Amniotic epithelial cell (primary cell): ENCODE results near the gene ZNF414.

Experiments
- DNase-seq: peaks from one replicate; pipeline ENCODE4 v3.0.0-alpha.2; 2010; ENCODE audit warnings: low read depth

ZNF414 gene

DNA sequence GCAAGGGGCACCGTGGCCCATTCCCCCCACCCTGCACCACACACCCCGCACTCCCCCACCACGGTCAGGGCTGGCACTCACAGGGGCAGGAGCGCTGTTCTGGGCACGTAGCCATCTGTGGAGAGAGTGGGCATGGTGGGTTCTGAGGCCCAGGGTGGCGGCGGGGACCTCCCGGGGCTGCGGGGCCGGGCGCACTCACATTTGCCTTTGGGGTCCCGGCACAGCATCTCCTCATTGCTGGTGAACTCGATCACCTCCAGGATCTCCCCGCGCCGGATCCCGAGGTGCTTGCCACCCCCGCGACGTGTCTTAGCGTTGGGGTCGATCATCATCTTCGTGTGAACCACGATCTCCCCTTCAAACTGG is 23.6 kb downstream of the ZNF414 start:
- DNase-seq = no peak

DNA sequence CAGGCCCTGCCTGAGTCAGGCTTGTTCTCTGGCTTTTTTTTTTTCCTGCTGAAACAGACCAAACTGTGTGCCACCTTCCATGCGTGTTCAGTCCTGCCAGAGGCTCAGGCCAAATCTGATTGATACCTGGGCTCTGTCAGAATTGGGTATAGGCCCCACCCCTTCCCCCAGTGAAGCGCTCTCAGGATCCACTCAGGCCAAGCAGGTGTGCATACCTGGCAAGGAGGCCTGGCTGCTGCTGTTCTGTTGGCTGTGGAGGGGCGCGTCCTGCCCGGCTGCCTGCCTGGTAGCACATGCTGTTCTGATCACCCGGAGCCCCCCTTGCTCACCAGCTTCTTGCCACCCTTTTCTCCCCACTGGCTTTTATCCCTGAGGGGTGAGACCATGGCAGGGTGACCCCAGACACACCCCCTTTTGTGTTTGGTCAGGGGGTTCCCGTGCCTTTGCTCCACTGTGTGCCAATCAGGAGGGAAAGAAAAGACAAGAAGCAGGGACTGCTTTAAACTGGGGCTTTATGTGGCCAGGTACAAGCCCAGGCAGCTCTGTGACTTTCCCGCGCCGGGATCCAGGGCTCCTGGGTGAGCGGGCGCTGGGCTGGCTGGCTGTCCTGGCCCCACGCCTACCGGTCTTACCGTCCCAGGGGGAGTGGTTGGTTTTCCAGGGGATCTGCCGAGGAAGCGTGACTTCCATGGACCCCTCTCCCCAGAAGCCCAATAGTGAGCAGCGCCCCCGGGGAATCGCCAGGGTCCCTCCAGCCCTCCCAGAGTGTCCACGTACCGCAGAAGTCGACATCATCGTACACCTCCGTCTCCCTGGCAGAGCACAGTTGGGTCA is 24.2 kb downstream of the ZNF414 start:
- DNase-seq = no peak

DNA sequence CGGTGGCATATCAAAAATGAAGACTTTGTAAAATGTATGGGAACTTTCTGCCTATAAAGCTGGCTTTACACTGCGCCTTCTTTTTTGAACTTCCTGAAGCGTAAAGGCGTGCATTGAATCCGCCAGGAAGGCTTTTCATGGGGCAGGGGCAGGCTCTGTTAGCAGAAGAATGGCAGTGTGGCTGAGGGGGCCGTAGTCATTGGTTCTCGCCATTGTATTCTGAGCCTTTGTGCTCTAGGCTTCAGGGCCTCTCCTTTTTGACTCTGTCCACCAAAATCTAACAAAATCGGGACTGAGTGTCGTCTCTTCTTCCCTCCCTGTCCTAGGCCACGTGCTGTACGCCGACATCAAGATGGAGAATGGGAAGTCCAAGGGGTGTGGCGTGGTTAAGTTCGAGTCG is 25.6 kb downstream of the ZNF414 start:
- DNase-seq = no peak

DNA sequence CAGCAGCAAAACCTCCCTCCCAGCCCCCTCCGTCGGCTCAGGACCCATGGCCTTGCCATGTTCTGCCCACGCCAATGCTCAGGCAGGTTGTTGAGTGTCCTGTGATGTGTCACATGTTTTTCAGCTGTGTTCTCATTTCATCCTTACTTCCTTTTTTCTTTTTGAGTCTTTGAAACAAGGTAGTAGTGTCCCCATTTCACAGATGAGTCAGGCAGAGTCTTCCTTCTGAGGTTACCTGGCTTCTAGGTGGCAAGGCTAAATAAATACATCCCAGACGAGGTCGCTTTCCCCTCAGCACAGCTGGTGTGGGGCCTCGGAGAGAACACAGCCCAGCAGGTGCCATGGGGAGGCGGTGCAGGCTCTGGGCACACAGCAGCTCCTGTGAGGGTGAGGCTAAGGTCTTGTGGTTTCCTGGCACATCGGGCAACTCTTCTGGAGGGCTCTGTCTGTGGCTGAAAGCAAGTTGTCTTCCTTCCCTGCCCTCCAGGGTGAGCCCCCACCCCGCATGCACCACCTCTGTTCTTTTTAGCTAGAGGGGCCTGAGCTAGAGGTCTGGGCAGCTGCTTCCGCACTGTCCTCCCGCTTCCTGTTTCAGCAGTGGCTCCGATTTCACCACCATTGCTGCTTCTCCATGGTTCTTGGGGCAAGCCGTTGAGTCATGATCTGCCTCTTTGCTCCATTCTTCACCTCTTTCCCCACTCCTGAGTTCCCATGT is 26.7 kb downstream of the ZNF414 start:
- peak; percentile 36 for DNase-seq

DNA sequence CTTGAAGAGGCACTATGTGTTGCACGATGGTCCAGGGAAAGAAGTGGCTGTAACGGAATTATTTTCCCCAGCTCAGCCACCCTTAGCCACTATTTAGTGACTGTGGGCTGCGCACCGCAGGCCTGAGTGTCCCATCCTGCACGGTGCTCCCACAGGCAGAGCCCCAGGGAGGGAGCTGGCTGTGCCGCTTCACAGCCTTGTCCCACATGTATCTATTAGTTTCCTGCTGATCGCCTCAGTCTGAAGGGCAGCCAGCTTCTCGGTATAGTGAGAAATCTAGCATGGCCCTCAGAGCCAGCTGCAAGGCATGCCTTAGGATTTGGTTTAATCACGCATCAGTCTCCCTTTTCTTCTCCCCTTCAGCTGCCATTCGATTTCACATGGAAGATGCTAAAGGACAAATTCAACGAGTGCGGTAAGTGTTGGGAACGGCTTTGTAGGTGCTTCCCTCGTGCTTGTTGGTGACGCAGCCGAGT is 27.3 kb downstream of the ZNF414 start:
- no peak for DNase-seq

DNA sequence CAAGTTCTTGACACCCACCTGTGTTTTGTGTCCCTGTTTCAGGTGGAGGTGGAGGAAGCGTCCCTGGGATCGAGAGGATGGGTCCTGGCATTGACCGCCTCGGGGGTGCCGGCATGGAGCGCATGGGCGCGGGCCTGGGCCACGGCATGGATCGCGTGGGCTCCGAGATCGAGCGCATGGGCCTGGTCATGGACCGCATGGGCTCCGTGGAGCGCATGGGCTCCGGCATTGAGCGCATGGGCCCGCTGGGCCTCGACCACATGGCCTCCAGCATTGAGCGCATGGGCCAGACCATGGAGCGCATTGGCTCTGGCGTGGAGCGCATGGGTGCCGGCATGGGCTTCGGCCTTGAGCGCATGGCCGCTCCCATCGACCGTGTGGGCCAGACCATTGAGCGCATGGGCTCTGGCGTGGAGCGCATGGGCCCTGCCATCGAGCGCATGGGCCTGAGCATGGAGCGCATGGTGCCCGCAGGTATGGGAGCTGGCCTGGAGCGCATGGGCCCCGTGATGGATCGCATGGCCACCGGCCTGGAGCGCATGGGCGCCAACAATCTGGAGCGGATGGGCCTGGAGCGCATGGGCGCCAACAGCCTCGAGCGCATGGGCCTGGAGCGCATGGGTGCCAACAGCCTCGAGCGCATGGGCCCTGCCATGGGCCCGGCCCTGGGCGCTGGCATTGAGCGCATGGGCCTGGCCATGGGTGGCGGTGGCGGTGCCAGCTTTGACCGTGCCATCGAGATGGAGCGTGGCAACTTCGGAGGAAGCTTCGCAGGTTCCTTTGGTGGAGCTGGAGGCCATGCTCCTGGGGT is 28.2 kb downstream of the ZNF414 start:
- no peak for DNase-seq

DNA sequence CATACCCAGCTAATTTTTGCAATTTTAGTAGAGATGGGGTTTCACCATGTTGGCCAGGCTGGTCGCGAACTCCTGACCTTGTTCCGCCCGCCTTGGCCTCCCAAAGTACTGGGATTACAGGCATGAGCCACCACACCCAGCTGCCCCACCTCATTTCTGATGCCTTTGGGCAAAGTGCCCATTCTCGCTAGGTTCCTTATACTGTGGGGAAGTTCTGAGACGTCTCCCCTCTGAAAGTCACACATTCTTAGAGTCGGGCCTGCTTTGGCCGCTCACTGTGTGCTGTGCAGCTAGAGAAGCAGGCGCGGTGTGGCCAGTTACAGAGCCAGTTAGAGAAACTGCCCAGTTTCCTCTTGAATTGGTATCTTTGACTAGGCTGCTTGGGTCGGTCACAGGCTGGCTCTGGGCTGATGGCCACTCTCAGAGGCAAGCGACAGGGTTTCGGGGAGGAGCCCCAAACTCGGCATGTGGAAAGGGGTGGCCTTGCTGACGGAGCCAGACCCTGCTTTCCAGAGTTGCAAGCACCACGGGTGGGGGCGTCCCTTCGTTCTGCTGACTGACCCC is 29.6 kb downstream of the ZNF414 start:
- DNase-seq = no peak

DNA sequence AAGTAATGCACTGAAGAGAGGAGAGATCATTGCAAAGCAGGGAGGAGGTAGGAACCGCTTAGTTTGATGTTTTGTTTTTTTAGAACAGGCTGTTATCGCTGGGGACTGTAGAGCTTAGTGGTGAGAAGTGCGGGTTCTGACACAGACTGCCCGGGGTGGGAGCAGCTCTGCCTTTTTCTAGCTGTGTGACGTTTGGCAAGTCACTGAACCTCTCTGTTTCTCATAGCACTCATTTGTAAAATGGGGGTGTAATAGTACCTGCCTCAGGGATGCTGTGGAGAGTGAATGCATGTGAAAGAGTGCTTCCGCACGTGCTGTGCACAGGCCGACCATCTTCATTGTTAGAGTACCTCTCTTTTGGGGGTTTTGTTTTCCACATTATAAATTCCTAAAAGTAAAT is 30.8 kb downstream of the ZNF414 start:
- DNase-seq = no peak

DNA sequence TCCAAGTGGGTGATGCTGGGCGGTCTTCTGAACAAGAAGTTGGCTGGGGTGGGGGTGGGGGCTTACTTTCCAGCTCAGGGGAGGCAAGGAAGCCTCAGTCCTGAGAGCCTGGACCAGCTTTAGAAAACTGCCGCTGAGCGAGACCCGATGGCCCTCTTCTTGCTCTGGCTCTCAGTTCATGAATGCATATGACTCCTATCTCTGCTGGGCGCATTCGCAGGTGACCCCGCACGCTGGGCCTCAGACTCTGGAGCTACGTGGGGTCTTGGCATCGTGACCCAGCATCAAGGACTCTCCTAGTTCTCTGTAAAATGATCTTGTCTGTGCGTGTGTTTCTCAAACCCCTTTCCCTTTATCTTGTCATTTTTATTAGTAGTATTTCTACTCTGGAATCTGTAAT is 31.3 kb downstream of the ZNF414 start:
- DNase-seq = no peak

DNA sequence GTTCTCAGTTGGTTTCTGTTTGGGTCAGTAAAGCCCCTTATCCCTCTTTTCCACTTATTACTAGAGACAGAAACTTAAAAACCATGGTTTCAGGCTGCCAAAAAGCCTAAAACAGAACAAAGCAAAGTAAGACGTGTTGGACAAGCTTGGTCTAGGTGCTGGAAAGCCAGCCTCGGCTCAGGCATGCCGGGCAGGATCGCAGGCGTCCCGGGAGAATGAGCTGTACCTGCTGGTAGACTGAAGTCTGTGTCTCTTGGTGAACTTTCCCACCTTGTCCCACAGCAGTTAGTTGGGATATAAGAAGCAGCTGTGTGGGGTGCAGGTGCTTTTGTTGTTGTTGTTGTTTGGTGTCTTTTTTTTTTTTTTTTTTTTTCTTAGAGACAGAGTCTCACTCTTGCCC is 32.4 kb downstream of the ZNF414 start:
- no peak for DNase-seq

DNA sequence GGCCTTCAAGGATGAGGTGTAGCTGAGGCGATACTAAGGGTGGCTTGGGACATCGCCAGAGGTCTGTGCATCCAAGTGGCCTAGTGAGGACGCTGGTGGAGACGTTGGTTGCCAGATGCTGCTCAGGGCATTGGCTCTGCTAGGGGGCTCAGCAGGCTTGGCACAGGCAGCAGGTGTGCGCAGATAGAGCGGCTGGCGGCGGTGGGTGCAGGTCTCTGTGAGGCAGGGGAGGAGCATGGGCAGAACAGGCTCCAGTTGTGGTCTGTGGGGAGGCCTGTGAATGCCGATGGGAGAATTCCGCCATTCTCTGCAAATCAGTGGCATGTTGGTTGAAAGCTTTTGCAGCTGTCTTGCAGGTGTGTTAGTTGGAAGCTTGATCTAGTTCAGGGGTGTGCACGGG is 32.8 kb downstream of the ZNF414 start:
- DNase-seq = peak; percentile 36

DNA sequence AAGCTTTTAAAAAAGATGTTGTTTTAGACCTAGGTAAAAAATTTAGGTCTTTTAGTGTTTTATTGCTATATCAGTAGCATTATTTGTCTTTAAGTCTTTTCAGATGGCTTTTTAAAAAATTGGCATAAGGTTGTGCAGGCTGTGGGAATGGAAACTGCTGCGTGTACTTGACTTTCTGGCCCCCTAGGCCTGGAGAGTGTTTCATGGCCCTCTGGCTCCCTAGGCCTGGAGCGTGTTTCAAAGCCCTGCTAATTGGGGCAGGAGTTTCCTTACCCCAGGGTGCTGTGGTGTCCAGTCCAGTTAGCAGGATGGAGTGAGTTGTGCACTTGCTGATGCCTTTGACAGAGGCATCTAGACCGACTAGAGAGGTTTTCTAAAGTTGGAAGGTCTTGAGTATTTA is 35.4 kb downstream of the ZNF414 start:
- no peak for DNase-seq

DNA sequence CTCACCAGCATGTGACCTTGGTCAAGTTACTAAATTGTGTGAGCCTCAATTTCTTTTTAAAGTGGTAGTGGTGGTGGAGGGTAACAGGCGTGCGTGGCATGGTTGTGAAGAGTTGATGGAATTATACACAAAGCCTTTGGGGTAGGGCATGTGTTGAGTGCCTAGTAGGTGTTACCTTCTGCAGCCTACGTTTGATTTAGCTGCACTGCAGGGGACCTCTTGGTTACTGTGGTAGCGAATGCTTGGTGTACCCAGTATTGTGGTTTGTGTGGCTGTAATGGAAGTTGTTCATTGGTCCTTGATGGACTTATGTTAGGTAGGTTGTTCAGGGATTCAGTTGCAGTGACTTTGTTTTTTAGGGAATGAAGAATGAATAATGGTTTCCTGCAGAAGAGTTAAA is 36.1 kb downstream of the ZNF414 start:
- DNase-seq = no peak

DNA sequence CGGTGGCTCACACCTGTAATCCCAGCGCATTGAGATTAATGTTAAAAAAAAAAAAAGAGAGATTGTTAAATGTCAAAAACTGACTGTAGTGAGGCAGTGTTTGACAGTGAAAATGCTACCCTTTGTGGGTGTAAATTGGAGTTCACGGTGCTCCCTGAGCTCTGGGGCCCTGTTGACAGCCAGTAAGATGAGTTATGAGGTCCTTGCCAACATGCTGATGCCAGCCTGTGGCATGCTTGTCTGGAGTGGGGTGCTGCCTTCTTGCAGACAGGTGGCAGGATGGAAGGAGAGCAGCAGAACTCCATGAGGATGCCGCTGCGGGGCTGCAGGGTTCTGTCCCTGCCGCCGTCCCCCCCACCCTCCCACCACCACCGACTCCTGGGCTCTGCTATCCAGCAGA is 37.4 kb downstream of the ZNF414 start:
- DNase-seq = no peak

DNA sequence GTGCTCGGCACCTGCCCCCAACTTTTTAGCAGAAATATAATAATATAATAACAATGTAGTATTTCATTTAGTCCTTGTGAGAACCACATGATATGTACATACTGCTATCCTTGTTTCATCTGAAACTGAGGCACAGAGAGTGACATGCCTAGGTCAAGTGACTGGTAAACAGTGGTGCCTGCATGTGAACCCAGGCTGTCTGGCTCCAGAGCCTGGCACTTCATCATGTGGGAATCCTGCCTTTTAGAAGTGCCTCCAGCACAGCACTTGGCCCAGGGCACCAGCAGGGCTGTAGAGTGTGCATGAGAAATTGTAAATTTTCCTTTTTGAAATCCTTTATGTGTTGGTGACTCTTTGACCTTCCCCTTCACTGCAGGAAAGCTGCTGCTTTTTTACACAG is 39.0 kb downstream of the ZNF414 start:
- DNase-seq = no peak

DNA sequence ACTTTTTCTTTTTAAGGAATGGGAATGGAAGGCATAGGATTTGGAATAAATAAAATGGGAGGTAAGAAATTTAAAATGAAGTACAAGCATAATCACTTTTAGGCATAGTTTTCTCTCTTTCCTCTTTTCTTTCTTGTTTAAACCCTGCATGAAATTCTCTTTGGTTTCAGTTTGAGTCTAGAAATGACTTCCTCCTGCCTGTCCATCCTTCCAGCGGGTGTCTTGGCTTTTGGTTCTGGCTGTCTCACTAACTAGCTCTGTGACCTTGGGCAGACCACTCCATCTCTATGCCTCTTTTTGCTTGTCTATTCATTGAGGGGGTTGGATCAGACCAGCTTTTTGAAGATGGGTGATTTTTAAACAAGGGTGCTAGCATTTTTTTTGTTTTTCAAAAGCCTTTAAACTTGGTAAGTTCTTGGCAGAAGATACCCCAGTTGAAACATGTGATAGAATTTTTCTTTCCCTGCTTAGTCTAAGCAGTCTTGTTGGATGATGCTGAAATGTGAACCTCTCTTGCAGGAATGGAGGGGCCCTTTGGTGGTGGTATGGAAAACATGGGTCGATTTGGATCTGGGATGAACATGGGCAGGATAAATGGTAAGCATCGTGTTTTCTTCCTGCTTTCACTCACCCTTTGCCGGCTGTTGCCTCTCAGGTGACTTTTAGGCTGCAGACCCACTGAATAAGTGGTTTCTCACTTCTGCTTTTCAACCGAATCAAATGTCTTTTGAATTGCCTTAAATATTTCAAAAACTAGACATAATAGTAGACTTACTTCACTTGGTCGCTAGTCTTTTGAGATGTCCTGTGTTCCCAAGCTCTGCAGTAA is 40.1 kb downstream of the ZNF414 start:
- DNase-seq = no peak

DNA sequence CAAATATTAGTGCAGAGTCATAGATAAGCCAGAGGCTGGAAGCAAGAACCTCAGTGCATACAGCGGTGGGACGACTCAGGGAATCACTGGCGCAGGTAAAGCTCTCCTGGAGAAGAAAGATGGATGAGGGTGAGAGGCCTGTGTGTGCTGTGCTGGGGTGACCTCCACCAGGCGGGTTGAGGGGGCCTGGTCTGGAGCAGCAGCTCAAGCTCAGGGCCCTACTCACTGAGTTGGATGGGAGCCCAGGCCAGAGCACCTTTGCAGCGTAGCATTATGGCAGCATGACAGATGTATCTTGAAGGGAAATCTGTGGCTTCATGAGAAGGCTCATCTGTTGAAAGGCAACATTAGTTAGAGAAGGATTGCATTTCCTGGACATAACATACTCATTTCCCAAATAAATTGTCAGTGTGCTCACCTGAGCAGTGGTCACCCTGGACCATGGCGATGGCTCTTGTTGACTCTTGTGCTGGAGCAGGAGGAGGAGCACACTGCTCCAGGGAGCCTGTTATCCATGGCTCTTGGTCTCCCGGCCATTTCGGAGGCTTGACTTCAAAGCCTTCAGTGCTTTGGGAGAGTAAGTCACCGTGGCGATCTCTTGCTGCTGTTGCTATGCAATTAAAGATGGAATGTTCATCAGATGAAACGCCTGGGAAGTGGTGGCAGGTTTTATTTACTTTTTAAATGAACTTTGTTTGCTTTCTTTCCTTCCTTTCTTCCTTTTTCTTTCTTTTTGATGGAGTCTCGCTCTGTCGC is 44.2 kb downstream of the ZNF414 start:
- DNase-seq = no peak

DNA sequence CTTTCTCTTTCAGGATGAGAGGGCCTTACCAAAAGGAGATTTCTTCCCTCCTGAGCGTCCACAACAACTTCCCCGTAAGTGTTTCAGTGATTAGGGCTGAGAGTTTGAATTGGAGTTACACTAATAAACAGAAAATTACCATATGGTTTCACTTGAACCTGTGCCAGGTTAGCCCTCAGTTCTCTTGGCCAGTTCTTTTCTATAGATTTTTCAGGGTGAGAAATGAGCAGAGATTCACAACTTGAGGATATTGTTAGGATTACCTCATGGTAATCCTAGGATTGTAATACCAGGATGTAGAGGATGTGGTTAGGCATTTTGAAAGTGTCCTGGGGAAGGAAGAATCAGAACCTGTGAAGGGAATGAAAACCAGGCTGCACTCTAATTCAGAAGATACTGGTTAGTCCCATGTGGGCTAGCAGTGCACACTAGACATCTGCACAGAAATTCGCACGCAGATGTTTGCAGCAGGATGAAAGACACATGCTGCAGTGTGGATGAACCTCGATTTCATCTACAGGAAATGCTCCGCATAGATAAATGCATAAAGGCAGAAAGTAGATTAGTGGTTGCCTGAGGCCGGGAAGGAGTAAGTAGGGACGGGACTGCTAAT is 45.1 kb downstream of the ZNF414 start:
- DNase-seq = no peak

DNA sequence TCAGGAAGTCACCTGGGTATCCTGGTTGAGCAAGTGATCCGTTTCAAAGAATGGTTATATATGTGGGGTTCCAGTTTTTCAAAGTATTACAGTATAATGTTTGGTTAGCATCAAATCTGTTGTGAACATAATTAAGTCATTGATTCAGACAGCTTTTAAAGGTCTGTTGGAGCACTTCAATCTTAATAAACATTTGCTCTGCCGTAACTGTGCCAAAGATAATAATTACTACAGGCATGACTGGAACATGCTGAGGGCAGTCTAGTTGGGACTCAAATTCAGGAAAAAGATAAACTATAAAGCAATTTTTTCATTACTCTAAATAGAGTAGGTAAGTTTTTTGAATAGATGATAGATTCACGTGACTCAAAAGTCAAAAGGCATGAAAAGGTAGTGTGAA is 45.8 kb downstream of the ZNF414 start:
- DNase-seq = no peak

DNA sequence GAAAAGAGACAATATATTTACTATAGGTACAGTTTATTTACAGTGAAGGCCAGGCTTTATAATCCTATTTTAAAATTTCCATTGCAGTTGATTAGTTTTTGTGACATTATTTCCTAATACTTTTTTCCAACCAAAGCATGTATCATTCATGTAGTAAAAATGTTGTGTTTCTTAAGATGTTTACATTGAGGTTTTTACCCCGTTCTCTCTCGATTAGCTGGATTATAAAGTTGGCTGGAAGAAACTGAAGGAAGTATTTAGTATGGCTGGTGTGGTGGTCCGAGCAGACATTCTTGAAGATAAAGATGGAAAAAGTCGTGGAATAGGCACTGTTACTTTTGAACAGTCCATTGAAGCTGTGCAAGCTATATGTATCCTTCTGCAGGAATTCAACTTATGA is 47.9 kb downstream of the ZNF414 start:
- peak; percentile 91 for DNase-seq
